Hepatocyte (in vitro differentiated cells): ENCODE results near the gene AP1G2. TPM values are rescaled to one million over a fixed set of nuclear protein-coding genes. Genes with fewer than 3 reads are reported as not detected.
A peak's percentile ranks its signal among the peaks of the same experiment; 100 is the strongest.

Experiments
- DNase-seq: peaks from one replicate; pipeline ENCODE4 v3.0.0-alpha.2; 2016; ENCODE audit warnings: low spot score
- H2AFZ ChIP-seq: fragments of 200-600 bp; sonication (generic); 2 replicates; pipeline ENCODE4 v1.6.0; 2016; ENCODE audit warnings: antibody characterized with exemption, mild to moderate bottlenecking
- H3K27ac ChIP-seq: fragments of 200-600 bp; sonication (generic); 2 replicates; pipeline ENCODE4 v1.5.1; 2016; ENCODE audit warnings: mild to moderate bottlenecking
- H3K27me3 ChIP-seq: fragments of 200-600 bp; sonication (generic); 2 replicates; pipeline ENCODE4 v1.6.1; 2016
- H3K36me3 ChIP-seq: fragments of 200-600 bp; sonication (generic); replicated peaks from 2 replicates; pipeline ENCODE4 v1.5.1; 2016; ENCODE audit warnings: low read depth; ENCODE audit not compliant: insufficient read depth
- H3K4me1 ChIP-seq: fragments of 200-600 bp; sonication (generic); 2 replicates; pipeline ENCODE4 v1.5.1; 2016; ENCODE audit warnings: mild to moderate bottlenecking, moderate library complexity; ENCODE audit not compliant: insufficient read depth
- H3K4me2 ChIP-seq: fragments of 200-600 bp; sonication (generic); 2 replicates; pipeline ENCODE4 v1.6.0; 2016
- H3K4me3 ChIP-seq: fragments of 200-600 bp; sonication (generic); 2 replicates; pipeline ENCODE4 v1.5.1; 2016; ENCODE audit warnings: mild to moderate bottlenecking
- H3K79me2 ChIP-seq: fragments of 200-600 bp; sonication (generic); 2 replicates; pipeline ENCODE4 v1.6.0; 2017; ENCODE audit warnings: mild to moderate bottlenecking
- H3K9me2 ChIP-seq: fragments of 200-600 bp; sonication (generic); replicated peaks from 2 replicates; pipeline ENCODE4 v1.6.0; 2017; ENCODE audit warnings: mild to moderate bottlenecking; ENCODE audit not compliant: insufficient read depth
- H3K9me3 ChIP-seq: fragments of 200-600 bp; sonication (generic); 2 replicates; pipeline ENCODE4 v1.5.1; 2016; ENCODE audit warnings: low read depth, mild to moderate bottlenecking
- H4K20me1 ChIP-seq: fragments of 200-600 bp; sonication (generic); 2 replicates; pipeline ENCODE4 v1.6.0; 2016; ENCODE audit warnings: mild to moderate bottlenecking; ENCODE audit not compliant: insufficient read depth, poor library complexity, severe bottlenecking
- EZH2 ChIP-seq: fragments of 200-600 bp; sonication (generic); IDR thresholded peaks from 2 replicates; pipeline ENCODE4 v1.6.1; 2016; ENCODE audit warnings: antibody characterized with exemption, mild to moderate bottlenecking, borderline replicate concordance
- EZH2phosphoT487 ChIP-seq: fragments of 200-600 bp; sonication (generic); IDR thresholded peaks from one replicate; pipeline ENCODE4 v1.6.1; 2018; ENCODE audit warnings: antibody characterized with exemption, mild to moderate bottlenecking, low read depth, moderate library complexity; ENCODE audit not compliant: unreplicated experiment, severe bottlenecking
- whole genome bisulfite sequencing: methylation state at CpG from one replicate; pipeline ENCODE4 v1.1.6; 2016; ENCODE audit warnings: low lambda C conversion rate; ENCODE audit errors: missing lambda C conversion rate; 5-methylcytosine and 5-hydroxymethylcytosine counted together
- polyA plus RNA-seq: library from polyadenylated mRNA; unstranded; fragments of >200 nt; fragmentation: Nextera tagmentation; extraction: Ambion mirVana; gene quantifications from 2 replicates; pipeline ENCODE4 v1.2.1, GENCODE V29; 2016
- total RNA-seq: library from RNA; depleted of rRNA; stranded (reverse); fragments of >200 nt; gene quantifications from 2 replicates; pipeline ENCODE4 v1.2.3, GENCODE V29; 2014
- TF ChIP-seq, protein P1 (sequence below): fragments of 200-600 bp; sonication (generic); IDR thresholded peaks from 2 replicates; pipeline ENCODE4 v1.5.1; 2016; ENCODE audit warnings: antibody characterized with exemption, mild to moderate bottlenecking; ENCODE audit not compliant: poor library complexity

Gene AP1G2
- total and polyA plus RNA-seq, 2 experiments from 2014 or later: 87.5 to 191 TPM

DNA sequence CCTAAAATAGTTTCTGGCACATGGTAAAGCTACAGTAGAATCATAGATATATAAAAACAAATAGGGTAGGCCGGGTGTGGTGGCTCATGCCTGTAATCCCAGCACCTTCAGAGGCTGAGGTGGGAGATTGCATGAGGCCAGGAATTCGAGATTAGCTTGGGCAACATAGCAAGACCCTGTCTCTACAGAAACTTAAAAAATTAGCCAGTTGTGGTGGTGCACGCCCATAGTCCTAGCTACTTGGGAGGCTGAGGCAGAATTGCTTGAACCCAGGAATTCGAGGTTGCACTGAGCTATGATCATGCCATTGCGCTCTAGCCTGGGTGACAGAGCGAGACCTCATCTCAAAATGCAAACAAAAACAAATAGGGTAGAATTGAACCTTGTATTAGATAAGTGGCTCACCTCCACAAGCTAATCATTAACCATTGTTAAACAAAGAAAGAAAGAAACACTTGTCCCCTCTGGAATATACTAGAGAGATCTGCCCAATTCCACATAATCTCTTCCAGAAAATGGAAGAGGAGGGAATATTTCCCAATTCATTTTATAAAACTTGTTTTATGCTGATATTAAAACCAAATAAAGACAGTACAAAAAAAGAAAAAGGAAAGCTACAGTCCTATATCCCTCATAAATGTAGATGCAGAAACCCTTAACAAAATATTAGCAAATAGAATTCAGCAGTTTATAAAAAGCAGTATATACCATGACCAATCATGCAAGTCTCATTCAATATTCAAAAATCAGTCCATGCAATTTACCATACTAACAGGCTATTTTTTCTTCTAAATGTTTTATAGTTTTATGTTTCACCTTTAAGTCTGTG lies 45.9 kb upstream of the AP1G2 start:
- H3K4me3 ChIP-seq: no peak overlapping the region
- no peaks in the 10 kb centered on the region for H3K36me3 ChIP-seq
- H3K4me2 ChIP-seq: peak overlapping the region; percentile 51
- peak; percentile 26 for DNase-seq
- H4K20me1 ChIP-seq: no peaks in the 10 kb centered on the region
- no peaks in the 10 kb centered on the region for H3K9me2 ChIP-seq
- H3K79me2 ChIP-seq: no peaks in the 10 kb centered on the region
- H3K27ac ChIP-seq: peak overlapping the region; percentile 78
- peaks cover 41% of the 10 kb centered on the region for H3K4me1 ChIP-seq
- no peaks in the 10 kb centered on the region for H3K27me3 ChIP-seq
- TF ChIP-seq EZH2phosphoT487 (no peak), EZH2 (no peak)
- TF ChIP-seq, protein P1, sequence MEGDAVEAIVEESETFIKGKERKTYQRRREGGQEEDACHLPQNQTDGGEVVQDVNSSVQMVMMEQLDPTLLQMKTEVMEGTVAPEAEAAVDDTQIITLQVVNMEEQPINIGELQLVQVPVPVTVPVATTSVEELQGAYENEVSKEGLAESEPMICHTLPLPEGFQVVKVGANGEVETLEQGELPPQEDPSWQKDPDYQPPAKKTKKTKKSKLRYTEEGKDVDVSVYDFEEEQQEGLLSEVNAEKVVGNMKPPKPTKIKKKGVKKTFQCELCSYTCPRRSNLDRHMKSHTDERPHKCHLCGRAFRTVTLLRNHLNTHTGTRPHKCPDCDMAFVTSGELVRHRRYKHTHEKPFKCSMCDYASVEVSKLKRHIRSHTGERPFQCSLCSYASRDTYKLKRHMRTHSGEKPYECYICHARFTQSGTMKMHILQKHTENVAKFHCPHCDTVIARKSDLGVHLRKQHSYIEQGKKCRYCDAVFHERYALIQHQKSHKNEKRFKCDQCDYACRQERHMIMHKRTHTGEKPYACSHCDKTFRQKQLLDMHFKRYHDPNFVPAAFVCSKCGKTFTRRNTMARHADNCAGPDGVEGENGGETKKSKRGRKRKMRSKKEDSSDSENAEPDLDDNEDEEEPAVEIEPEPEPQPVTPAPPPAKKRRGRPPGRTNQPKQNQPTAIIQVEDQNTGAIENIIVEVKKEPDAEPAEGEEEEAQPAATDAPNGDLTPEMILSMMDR: no peak
- no peak overlapping the region for H2AFZ ChIP-seq
- no peaks in the 10 kb centered on the region for H3K9me3 ChIP-seq
- WGBS: 55% methylated on average over 6 of the region's 6 CpGs

DNA sequence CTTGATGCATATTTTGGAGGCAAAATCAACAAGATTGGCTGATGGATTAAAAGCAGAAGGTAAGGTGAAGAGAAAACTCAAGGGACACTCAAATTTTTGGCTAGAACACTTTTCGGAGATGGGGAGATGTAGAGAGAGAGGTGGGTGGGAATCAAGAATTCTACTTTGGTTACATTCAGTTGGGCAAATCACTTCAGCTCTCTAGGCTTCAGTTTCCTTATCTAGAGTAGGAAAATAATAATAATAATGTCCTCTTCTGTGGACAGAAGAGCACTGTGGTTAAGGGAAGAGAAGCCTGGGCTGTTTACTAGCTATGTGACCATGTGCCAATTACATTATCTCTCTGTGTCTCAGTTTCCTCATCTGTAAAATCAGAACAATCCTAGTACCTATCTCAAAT lies 45.2 kb upstream of the AP1G2 start:
- 100% methylated on average over 1 of the region's 1 CpG for WGBS
- TF ChIP-seq EZH2phosphoT487: no peak
- TF ChIP-seq, protein P1: no peak
- TF ChIP-seq EZH2: no peak
- H3K36me3 ChIP-seq: no peaks in the 10 kb centered on the region
- no peaks in the 10 kb centered on the region for H3K9me3 ChIP-seq
- peak overlapping the region; percentile 35 for H3K27ac ChIP-seq
- no peak overlapping the region for H3K4me3 ChIP-seq
- DNase-seq: no peak
- H3K9me2 ChIP-seq: no peaks in the 10 kb centered on the region
- H3K27me3 ChIP-seq: no peaks in the 10 kb centered on the region
- H4K20me1 ChIP-seq: no peaks in the 10 kb centered on the region
- H3K4me2 ChIP-seq: no peak overlapping the region
- H3K79me2 ChIP-seq: no peaks in the 10 kb centered on the region
- H3K4me1 ChIP-seq: peaks cover 41% of the 10 kb centered on the region
- H2AFZ ChIP-seq: no peak overlapping the region

DNA sequence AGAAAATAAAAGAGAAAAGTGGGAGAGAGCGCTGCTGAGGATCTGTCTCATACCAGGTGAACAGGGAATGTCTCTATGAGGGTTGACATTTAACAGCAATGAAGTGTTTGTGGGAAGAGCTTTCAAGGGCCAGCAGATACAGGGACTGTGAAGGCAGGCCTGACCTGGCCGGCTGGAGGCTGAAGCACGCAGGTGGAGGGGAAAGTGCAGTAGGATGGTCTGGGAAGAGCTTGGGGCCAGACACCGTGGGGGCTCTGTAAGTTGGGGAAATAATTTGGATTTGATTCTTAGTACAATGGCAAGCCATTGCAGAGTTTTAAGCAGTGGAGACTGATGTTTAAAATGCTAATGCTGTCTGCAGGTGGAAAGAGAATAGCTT lies 44.8 kb upstream of the AP1G2 start:
- DNase-seq: no peak
- no peaks in the 10 kb centered on the region for H3K9me3 ChIP-seq
- no peaks in the 10 kb centered on the region for H3K36me3 ChIP-seq
- H2AFZ ChIP-seq: no peak overlapping the region
- no peak overlapping the region for H3K4me3 ChIP-seq
- no peaks in the 10 kb centered on the region for H3K79me2 ChIP-seq
- no peak for TF ChIP-seq EZH2
- TF ChIP-seq, protein P1: no peak
- 70% methylated on average over 4 of the region's 4 CpGs for WGBS
- no peaks in the 10 kb centered on the region for H4K20me1 ChIP-seq
- peak overlapping the region; percentile 62 for H3K27ac ChIP-seq
- H3K4me1 ChIP-seq: peaks cover 41% of the 10 kb centered on the region
- no peak overlapping the region for H3K4me2 ChIP-seq
- H3K9me2 ChIP-seq: no peaks in the 10 kb centered on the region
- H3K27me3 ChIP-seq: no peaks in the 10 kb centered on the region
